HCT116 (cell line): Measurements from ENCODE around the gene RCAN2. TPM values are rescaled to one million over a fixed set of nuclear protein-coding genes. Genes with fewer than 3 reads are reported as not detected.

Experiments used
- ATAC-seq: fragments of 200-7000 bp; cut with Tn5 transposase; 2 replicates; pipeline ENCODE4 v1.9.1; 2020; ENCODE audit warnings: mild to moderate bottlenecking, moderate library complexity
- BruUV-seq: library from RNA; stranded (reverse); fragments of 400-500 nt; replicated peaks from 2 replicates; lab custom pipeline; 2021; lab: Mats Ljungman, UMichigan
- CTCF ChIA-PET: fragments of 300-600 bp; sonication (Branson Sonifier 250); formaldehyde crosslinking; loops from one replicate; lab custom pipeline; 2021; ENCODE audit warnings: antibody characterized with exemption; lab: Charles Lee
- POLR2A ChIA-PET: fragments of 300-600, 350-600 bp; sonication (Branson Sonifier 250); formaldehyde crosslinking; loops from one replicate; lab custom pipeline; 2021; ENCODE audit warnings: antibody characterized with exemption; lab: Charles Lee
- RAD21 ChIA-PET, 2 experiments: fragments of 300-600 bp; sonication (Branson Sonifier 250); formaldehyde crosslinking; loops; one replicate each; lab custom pipeline; 2023; ENCODE audit warnings: low total read pairs in 2 of 2; ENCODE audit not compliant: uncharacterized antibody in 2 of 2, unreplicated experiment in 2 of 2, low non-redundant PET in 1 of 2; lab: Charles Lee
- DNase-seq: peaks from one replicate; pipeline ENCODE4 v3.0.0-alpha.2; 2010; ENCODE audit warnings: low read depth, low spot score
- H2AFZ ChIP-seq: fragments of 200-600 bp; shearing (Covaris generic), sonication (generic); 2 replicates; pipeline ENCODE4 v1.6.1; 2017; ENCODE audit warnings: low read depth, mixed run types, mixed read lengths, antibody characterized with exemption, low read length; ENCODE audit not compliant: poor library complexity, severe bottlenecking
- H3K27ac ChIP-seq: 2 replicates; pipeline ENCODE4 v1.5.1; 2012; ENCODE audit warnings: low read depth, low read length
- H3K27me3 ChIP-seq: fragments of 200-600 bp; sonication (generic); 2 replicates; pipeline ENCODE4 v1.6.1; 2016; ENCODE audit warnings: mixed run types, low read length, mixed read lengths; ENCODE audit not compliant: insufficient read depth
- H3K36me3 ChIP-seq, 2 experiments: fragments of 200-500 bp in 1 of 2; fragments of 200-600 bp in 1 of 2; sonication (Bioruptor generic) in 1 of 2; sonication (generic) in 1 of 2; 2 replicates each; pipeline versions ENCODE4 v1.5.1 to v1.6.1; 2014 to 2016; ENCODE audit warnings: low read length in 2 of 2, inconsistent platforms in 1 of 2, mixed read lengths in 1 of 2, mixed run types in 1 of 2; ENCODE audit not compliant: insufficient read depth in 2 of 2, control insufficient read depth in 1 of 2
- H3K4me1 ChIP-seq, 2 experiments: fragments of 200-600 bp in 1 of 2; sonication (generic) in 1 of 2; 2 replicates each; pipeline versions ENCODE4 v1.5.1 to v1.6.1; 2012 to 2017; ENCODE audit warnings: low read length in 2 of 2, inconsistent platforms in 1 of 2, mild to moderate bottlenecking in 1 of 2, mixed read lengths in 1 of 2, mixed run types in 1 of 2, moderate library complexity in 1 of 2; ENCODE audit not compliant: insufficient read depth in 2 of 2, control insufficient read depth in 1 of 2
- H3K4me2 ChIP-seq: fragments of 200-600 bp; sonication (generic); 2 replicates; pipeline ENCODE4 v1.6.1; 2017; ENCODE audit warnings: mixed run types, low read length, mixed read lengths
- H3K4me3 ChIP-seq, 2 experiments: fragments of 200-600 bp in 1 of 2; sonication (generic) in 1 of 2; replicated peaks in 1 of 2; 2 replicates each; pipeline ENCODE4 v1.5.1; 2011 to 2016; ENCODE audit warnings: low read length in 2 of 2, control low read depth in 1 of 2, low read depth in 1 of 2, mild to moderate bottlenecking in 1 of 2, mixed read lengths in 1 of 2, mixed run types in 1 of 2
- H3K79me2 ChIP-seq: fragments of 200-600 bp; sonication (generic); 2 replicates; pipeline ENCODE4 v1.6.1; 2017; ENCODE audit warnings: mild to moderate bottlenecking, mixed run types, low read length, moderate library complexity, mixed read lengths; ENCODE audit not compliant: insufficient read depth
- H3K9ac ChIP-seq: fragments of 200-600 bp; sonication (generic); 2 replicates; pipeline ENCODE4 v1.6.1; 2016; ENCODE audit warnings: low read length, mixed read lengths
- H3K9me2 ChIP-seq: fragments of 200-600 bp; sonication (generic), shearing (Covaris generic); 2 replicates; pipeline ENCODE4 v1.6.1; 2017; ENCODE audit warnings: mixed run types, mild to moderate bottlenecking, moderate library complexity; ENCODE audit not compliant: insufficient read depth
- H3K9me3 ChIP-seq, 2 experiments: fragments of 200-500 bp in 1 of 2; fragments of 200-600 bp in 1 of 2; sonication (Bioruptor generic) in 1 of 2; sonication (generic) in 1 of 2; 2 replicates each; pipeline ENCODE4 v1.6.1; 2014 to 2017; ENCODE audit warnings: low read length in 2 of 2, mixed read lengths in 2 of 2, inconsistent platforms in 1 of 2, low read depth in 1 of 2, mild to moderate bottlenecking in 1 of 2, mixed run types in 1 of 2, moderate library complexity in 1 of 2; ENCODE audit not compliant: control insufficient read depth in 1 of 2, insufficient read depth in 1 of 2
- H4K20me1 ChIP-seq: fragments of 200-600 bp; sonication (generic), shearing (Covaris generic); 2 replicates; pipeline ENCODE4 v1.6.1; 2017; ENCODE audit warnings: mixed run types, mild to moderate bottlenecking, moderate library complexity; ENCODE audit not compliant: insufficient read depth
- CBX3 ChIP-seq: IDR thresholded peaks from 2 replicates; pipeline ENCODE4 v1.6.1; 2012; ENCODE audit warnings: low read depth
- CEBPB ChIP-seq: IDR thresholded peaks from 2 replicates; pipeline ENCODE4 v1.6.1; 2012; ENCODE audit warnings: low read depth
- EGR1 ChIP-seq: IDR thresholded peaks from 2 replicates; pipeline ENCODE4 v1.6.1; 2012; ENCODE audit warnings: low read depth
- ELF1 ChIP-seq: IDR thresholded peaks from 2 replicates; pipeline ENCODE4 v1.6.1; 2012; ENCODE audit warnings: low read depth, borderline replicate concordance
- FOSL1 ChIP-seq: IDR thresholded peaks from 2 replicates; pipeline ENCODE4 v1.6.1; 2012; ENCODE audit warnings: low read depth
- JUND ChIP-seq: IDR thresholded peaks from 2 replicates; pipeline ENCODE4 v1.6.1; 2012
- POLR2A ChIP-seq: IDR thresholded peaks from 2 replicates; pipeline ENCODE4 v1.7.0; 2011; ENCODE audit warnings: borderline replicate concordance; ENCODE audit not compliant: insufficient read depth, insufficient read length; ENCODE audit errors: extremely low read depth
- RAD21 ChIP-seq: IDR thresholded peaks from 2 replicates; pipeline ENCODE4 v1.6.1; 2012; ENCODE audit warnings: low read depth, mild to moderate bottlenecking
- ZFX ChIP-seq: fragments of 450-650 bp; IDR thresholded peaks from 2 replicates; pipeline ENCODE4 v1.6.1; 2017
- intact Hi-C: fragments of 100-400 bp; cut with micrococcal nuclease; formaldehyde crosslinking; loops from 2 replicates; pipeline ENCODE4 v1.10.0; 2022
- total RNA-seq: library from RNA; stranded (reverse); gene quantifications from one replicate; pipeline ENCODE4 v1.2.1, GENCODE V29; 2021; ENCODE audit not compliant: unreplicated experiment
- TF ChIP-seq, protein P1 (sequence below), 3 experiments: fragments of 200-600 bp in 1 of 3; sonication (generic) in 1 of 3; IDR thresholded peaks in 2 of 3; conservative IDR thresholded peaks in 1 of 3; 2 replicates each; pipeline ENCODE4 v1.5.1; 2012 to 2017; ENCODE audit warnings: low read depth in 2 of 3, low read length in 2 of 3, antibody characterized with exemption in 1 of 3, borderline replicate concordance in 1 of 3, control low read depth in 1 of 3, mild to moderate bottlenecking in 1 of 3, mixed read lengths in 1 of 3, mixed run types in 1 of 3, moderate library complexity in 1 of 3; ENCODE audit not compliant: insufficient read depth in 1 of 3
- TF ChIP-seq, protein P2 (sequence below): IDR thresholded peaks from 2 replicates; pipeline ENCODE4 v1.6.1; 2011; ENCODE audit warnings: mild to moderate bottlenecking, low read length, moderate library complexity; ENCODE audit not compliant: insufficient replicate concordance; ENCODE audit errors: extremely low read depth

RCAN2 gene
- total RNA-seq, 1 experiment from 2014 or later: 0.57 TPM

DNA sequence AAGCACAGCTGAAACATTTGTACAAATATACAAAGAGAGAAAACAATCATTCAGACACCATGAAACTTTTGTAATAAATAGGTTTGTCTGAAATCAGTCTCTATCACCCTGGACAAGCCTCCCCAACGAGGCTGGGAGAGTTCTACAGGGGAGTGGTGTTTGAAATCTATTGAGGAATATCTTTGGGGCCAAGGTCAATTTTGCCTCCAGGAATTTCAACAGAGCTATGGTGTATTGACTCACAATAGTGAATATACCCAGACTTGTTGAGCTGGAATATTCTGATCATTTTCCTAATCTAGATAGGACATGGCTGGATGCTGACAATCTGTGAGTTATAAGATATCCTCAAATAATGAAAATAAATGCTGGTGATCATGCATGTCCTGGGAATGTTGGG is 269.0 kb downstream of the RCAN2 start:
- POLR2A ChIA-PET: no interaction called here

More for the DNA sequence above, 269.0 kb downstream of the RCAN2 start:
- H3K4me1 ChIP-seq: no peaks in the 10 kb centered on the region
- no peaks in the 10 kb centered on the region for H3K9me2 ChIP-seq
- H4K20me1 ChIP-seq: no peaks in the 10 kb centered on the region
- ChIA-PET CTCF (interaction anchor here (1.4 to 4.7 kb wide), 4 partner anchors 132 to 192 kb away, joined by 3 to 41 read pairs (median 6); no protein-coding TSS in a partner anchor), RAD21 (interaction anchor here in 1 of 2 experiments (3.1 kb wide), 1 partner anchor 188 kb away, joined by 12 read pairs; no protein-coding TSS in a partner anchor)
- no peaks in the 10 kb centered on the region for H3K79me2 ChIP-seq
- H3K9me3 ChIP-seq: no peaks in the 10 kb centered on the region
- H3K9ac ChIP-seq: no peak overlapping the region
- 0 out of 2 replicates have a peak, but pooled peaks cover 4% of the 10 kb centered on the region for H3K27me3 ChIP-seq
- DNase-seq: no peak
- no peak for ATAC-seq
- no TSS peak for BruUV-seq
- H3K36me3 ChIP-seq: no peaks in the 10 kb centered on the region
- no peak for TF ChIP-seq FOSL1
- TF ChIP-seq CBX3: no peak
- TF ChIP-seq ZFX: no peak
- TF ChIP-seq, protein P1, sequence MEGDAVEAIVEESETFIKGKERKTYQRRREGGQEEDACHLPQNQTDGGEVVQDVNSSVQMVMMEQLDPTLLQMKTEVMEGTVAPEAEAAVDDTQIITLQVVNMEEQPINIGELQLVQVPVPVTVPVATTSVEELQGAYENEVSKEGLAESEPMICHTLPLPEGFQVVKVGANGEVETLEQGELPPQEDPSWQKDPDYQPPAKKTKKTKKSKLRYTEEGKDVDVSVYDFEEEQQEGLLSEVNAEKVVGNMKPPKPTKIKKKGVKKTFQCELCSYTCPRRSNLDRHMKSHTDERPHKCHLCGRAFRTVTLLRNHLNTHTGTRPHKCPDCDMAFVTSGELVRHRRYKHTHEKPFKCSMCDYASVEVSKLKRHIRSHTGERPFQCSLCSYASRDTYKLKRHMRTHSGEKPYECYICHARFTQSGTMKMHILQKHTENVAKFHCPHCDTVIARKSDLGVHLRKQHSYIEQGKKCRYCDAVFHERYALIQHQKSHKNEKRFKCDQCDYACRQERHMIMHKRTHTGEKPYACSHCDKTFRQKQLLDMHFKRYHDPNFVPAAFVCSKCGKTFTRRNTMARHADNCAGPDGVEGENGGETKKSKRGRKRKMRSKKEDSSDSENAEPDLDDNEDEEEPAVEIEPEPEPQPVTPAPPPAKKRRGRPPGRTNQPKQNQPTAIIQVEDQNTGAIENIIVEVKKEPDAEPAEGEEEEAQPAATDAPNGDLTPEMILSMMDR (IDR thresholded peaks at IDR 0.05 in 2 of 3, conservative IDR thresholded peaks at IDR 0.05 in 1 of 3; ENCODE audit: borderline replicate concordance in 1 of 3, insufficient read depth in 1 of 3, low read depth in 2 of 3, low read length in 2 of 3): no peak
- no peak for TF ChIP-seq JUND
- TF ChIP-seq, protein P2, sequence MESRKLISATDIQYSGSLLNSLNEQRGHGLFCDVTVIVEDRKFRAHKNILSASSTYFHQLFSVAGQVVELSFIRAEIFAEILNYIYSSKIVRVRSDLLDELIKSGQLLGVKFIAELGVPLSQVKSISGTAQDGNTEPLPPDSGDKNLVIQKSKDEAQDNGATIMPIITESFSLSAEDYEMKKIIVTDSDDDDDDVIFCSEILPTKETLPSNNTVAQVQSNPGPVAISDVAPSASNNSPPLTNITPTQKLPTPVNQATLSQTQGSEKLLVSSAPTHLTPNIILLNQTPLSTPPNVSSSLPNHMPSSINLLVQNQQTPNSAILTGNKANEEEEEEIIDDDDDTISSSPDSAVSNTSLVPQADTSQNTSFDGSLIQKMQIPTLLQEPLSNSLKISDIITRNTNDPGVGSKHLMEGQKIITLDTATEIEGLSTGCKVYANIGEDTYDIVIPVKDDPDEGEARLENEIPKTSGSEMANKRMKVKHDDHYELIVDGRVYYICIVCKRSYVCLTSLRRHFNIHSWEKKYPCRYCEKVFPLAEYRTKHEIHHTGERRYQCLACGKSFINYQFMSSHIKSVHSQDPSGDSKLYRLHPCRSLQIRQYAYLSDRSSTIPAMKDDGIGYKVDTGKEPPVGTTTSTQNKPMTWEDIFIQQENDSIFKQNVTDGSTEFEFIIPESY: no peak
- no peak for TF ChIP-seq CEBPB
- TF ChIP-seq ELF1: no peak
- TF ChIP-seq POLR2A: no peak
- TF ChIP-seq RAD21: no peak
- TF ChIP-seq EGR1: no peak
- intact Hi-C loops: loop anchor here (5.0 kb wide), 2 partner anchors 405 to 560 kb away; no protein-coding TSS in a partner anchor
- no peak overlapping the region for H3K4me3 ChIP-seq
- H3K27ac ChIP-seq: no peak overlapping the region
- no peak overlapping the region for H2AFZ ChIP-seq
- H3K4me2 ChIP-seq: no peak overlapping the region
